Right atrium auricular region (tissue), 2 donors: ENCODE data around the gene DHX8. TPM values are rescaled to one million over a fixed set of nuclear protein-coding genes. Genes with fewer than 3 reads are reported as not detected.
"Not testable (repeated sequence)": the region's sequence is repeated elsewhere in the genome, so short reads cannot be mapped to it uniquely, and the experiment has no call there.

Experiments used
- DNase-seq: peaks from one replicate; pipeline ENCODE4 v3.0.0-alpha.2; 2019; ENCODE audit warnings: low spot score
- H3K27ac ChIP-seq, 2 donors: fragments of 200-600 bp; sonication (generic); 1 replicate in 1 of 2; 2 replicates in 1 of 2; pipeline ENCODE4 v1.5.1; 2016 to 2019
- H3K27me3 ChIP-seq, 2 donors: fragments of 200-600 bp; sonication (generic); one replicate each; pipeline versions ENCODE4 v1.5.1 to v1.6.0; 2017 to 2019
- H3K36me3 ChIP-seq: fragments of 200-600 bp; sonication (generic); one replicate; pipeline ENCODE4 v1.5.1; 2016
- H3K4me1 ChIP-seq, 2 donors: fragments of 200-600 bp; sonication (generic); one replicate each; pipeline versions ENCODE4 v1.5.1 to v1.6.0; 2017 to 2019
- H3K4me3 ChIP-seq, 2 donors: fragments of 200-600 bp; sonication (generic); 1 replicate in 1 of 2; 2 replicates in 1 of 2; pipeline ENCODE4 v1.5.1; 2017 to 2019; ENCODE audit warnings: mild to moderate bottlenecking in 1 of 2, moderate library complexity in 1 of 2
- H3K9me3 ChIP-seq, 2 donors: fragments of 200-600 bp; sonication (generic); one replicate each; pipeline ENCODE4 v1.5.1; 2019
- CTCF ChIP-seq, 2 donors: fragments of 200-600 bp; sonication (generic); IDR thresholded peaks; one replicate each; pipeline ENCODE4 v1.5.1; 2019; ENCODE audit warnings: antibody characterized with exemption in 2 of 2
- total RNA-seq, 2 donors: library from RNA; depleted of rRNA; stranded (reverse); fragments of >200 nt; gene quantifications; one replicate each; pipeline ENCODE4 v1.1.0, GENCODE V29; 2016

Gene DHX8
- total RNA-seq, 2 donors from 2014 or later = 18.5 to 26.1 TPM

GRCh38 chr17:43448720-43449469, 34.9 kb upstream of the DHX8 start:
- no peak for TF ChIP-seq CTCF (IDR thresholded peaks at IDR 0.05)
- no peaks in the 10 kb centered on the region for H3K9me3 ChIP-seq
- H3K4me3 ChIP-seq = no peak overlapping the region
- no peak overlapping the region for H3K27ac ChIP-seq
- no peaks in the 10 kb centered on the region for H3K27me3 ChIP-seq
- no peaks in the 10 kb centered on the region for H3K4me1 ChIP-seq
- no peak for DNase-seq
- H3K36me3 ChIP-seq = no peaks in the 10 kb centered on the region

GRCh38 chr17:43449470-43450248, 34.1 kb upstream of the DHX8 start:
- no peak for DNase-seq
- Histone ChIP-seq H3K4me1 (no peaks in the 10 kb centered on the region), H3K9me3 (no peaks in the 10 kb centered on the region), H3K36me3 (no peaks in the 10 kb centered on the region), H3K27ac (no peak overlapping the region), H3K4me3 (no peak overlapping the region), H3K27me3 (no peaks in the 10 kb centered on the region)
- no peak for TF ChIP-seq CTCF (IDR thresholded peaks at IDR 0.05)

DNA sequence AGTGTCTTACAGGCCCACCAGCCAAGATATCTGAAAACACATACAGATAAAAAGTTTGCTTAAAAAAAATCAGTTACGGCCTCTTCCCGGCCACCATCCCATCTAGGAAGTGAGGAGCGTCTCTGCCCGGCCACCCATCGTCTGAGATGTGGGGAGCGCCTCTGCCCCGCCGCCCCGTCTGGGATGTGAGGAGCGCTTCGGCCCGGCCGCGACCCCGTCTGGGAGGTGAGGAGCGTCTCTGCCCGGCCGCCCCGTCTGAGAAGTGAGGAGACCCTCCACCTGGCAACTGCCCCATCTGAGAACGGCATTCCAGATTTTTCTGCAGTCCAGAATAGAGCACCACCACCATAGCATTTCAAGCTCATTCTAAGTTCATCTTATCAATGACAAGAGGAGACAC, 33.0 kb upstream of the DHX8 start:
- H3K4me3 ChIP-seq, DNase-seq, H3K4me1 ChIP-seq, H3K27me3 ChIP-seq, H3K27ac ChIP-seq, H3K9me3 ChIP-seq, H3K36me3 ChIP-seq: not testable (repeated sequence)

DNA sequence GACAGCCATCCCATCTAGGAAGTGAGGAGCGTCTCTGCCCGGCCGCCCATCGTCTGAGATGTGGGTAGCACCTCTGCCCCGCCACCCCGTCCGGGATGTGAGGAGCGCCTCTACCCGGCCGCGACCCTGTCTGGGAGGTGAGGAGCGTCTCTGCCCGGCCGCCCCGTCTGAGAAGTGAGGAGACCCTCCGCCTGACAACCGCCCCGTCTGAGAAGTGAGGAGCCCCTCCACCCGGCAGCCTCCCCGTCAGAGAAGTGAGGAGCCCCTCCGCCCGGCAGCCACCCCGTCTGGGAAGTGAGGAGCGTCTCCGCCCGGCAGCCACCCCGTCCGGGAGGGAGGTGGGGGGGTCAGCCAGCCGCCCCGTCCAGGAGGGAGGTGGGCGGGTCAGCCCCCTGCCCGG, 32.0 kb upstream of the DHX8 start:
- not testable (repeated sequence) for H3K27me3 ChIP-seq, H3K27ac ChIP-seq, H3K4me1 ChIP-seq, H3K4me3 ChIP-seq, H3K9me3 ChIP-seq, DNase-seq, H3K36me3 ChIP-seq

DNA sequence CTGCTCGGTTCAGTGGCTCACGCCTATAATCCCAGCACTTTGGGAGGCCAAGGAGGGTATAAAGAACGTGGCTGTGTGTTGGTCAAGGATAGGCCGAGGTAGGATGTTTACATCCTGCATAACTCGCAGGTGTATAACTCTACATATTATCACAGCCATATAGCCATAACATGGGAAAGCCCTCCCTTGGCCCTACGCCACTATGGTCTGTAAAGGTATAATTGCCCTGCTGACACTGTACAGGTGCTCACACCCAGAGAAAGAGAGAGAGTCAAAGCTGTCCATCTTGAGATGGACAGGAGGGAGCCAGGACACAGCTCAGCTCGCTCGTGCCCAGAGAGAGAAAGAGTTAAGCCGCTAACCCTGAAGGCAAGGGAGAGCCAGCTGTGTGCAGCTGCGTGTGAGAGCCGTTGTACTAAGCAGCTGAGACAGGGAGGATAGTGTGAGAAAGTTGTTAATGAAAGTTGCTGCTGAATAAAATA, 30.4 kb upstream of the DHX8 start:
- Histone ChIP-seq H3K4me3 (no peak overlapping the region), H3K27ac (no peak overlapping the region), H3K36me3 (no peaks in the 10 kb centered on the region), H3K9me3 (no peaks in the 10 kb centered on the region), H3K27me3 (no peaks in the 10 kb centered on the region), H3K4me1 (peaks cover 0 to 19% of the 10 kb centered on the region in 2 donors)
- no peak for TF ChIP-seq CTCF (IDR thresholded peaks at IDR 0.05)
- DNase-seq = no peak

DNA sequence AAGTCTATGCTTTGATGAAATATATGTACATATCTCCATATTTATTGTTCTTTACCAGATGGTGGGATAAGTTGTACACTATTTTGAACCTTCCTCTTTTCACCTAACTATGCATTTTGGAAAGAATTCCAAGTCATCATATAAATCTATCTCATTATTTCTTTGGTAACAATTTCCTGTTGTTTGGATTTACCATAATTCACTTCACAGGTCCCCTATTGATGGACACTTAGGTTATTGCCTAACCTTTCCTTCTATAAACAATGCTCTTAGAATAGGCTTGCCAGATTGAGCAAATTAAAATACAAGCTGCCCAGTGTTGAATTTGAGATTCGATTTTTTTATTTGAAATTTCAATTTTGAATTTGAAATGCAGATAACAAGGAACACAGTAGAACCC, 28.9 kb upstream of the DHX8 start:
- Histone ChIP-seq H3K4me1 (peaks cover 0 to 19% of the 10 kb centered on the region in 2 donors), H3K4me3 (no peak overlapping the region), H3K9me3 (no peaks in the 10 kb centered on the region), H3K27me3 (no peaks in the 10 kb centered on the region), H3K36me3 (no peaks in the 10 kb centered on the region), H3K27ac (no peak overlapping the region)
- no peak for TF ChIP-seq CTCF (IDR thresholded peaks at IDR 0.05)
- DNase-seq = no peak
